H9 (cell line): ENCODE measurements around the gene PRPF6. TPM values are rescaled to one million over a fixed set of nuclear protein-coding genes. Genes with fewer than 3 reads are reported as not detected.

Experiments
- DNase-seq: peaks from one replicate; pipeline ENCODE4 v3.0.0-alpha.2; 2017
- H2AFZ ChIP-seq: one replicate; pipeline ENCODE4 v1.6.1; 2013; ENCODE audit warnings: mild to moderate bottlenecking, low read length, control low read depth, moderate library complexity
- H2AK5ac ChIP-seq: 2 replicates; pipeline ENCODE4 v1.6.1; 2013; ENCODE audit warnings: low read length, control low read depth, mixed read lengths; ENCODE audit not compliant: insufficient read length
- H2BK120ac ChIP-seq: one replicate; pipeline ENCODE4 v1.6.1; 2013; ENCODE audit warnings: low read depth, mild to moderate bottlenecking, low read length, control low read depth, inconsistent platforms; ENCODE audit not compliant: poor library complexity, severe bottlenecking
- H2BK12ac ChIP-seq: 2 replicates; pipeline ENCODE4 v1.6.1; 2013; ENCODE audit warnings: low read length, control low read depth, mixed read lengths, low read depth; ENCODE audit not compliant: insufficient read length
- H2BK15ac ChIP-seq: 2 replicates; pipeline ENCODE4 v1.6.1; 2013; ENCODE audit warnings: low read depth, low read length, control low read depth
- H2BK20ac ChIP-seq: one replicate; pipeline ENCODE4 v1.6.1; 2013; ENCODE audit warnings: low read depth, mild to moderate bottlenecking, low read length, control low read depth, inconsistent platforms; ENCODE audit not compliant: poor library complexity, severe bottlenecking
- H2BK5ac ChIP-seq: 2 replicates; pipeline ENCODE4 v1.6.1; 2013; ENCODE audit warnings: low read length, control low read depth, mixed read lengths; ENCODE audit not compliant: insufficient read length
- H3K14ac ChIP-seq: 2 replicates; pipeline ENCODE4 v1.6.1; 2013; ENCODE audit warnings: low read length, control low read depth; ENCODE audit not compliant: insufficient read depth
- H3K18ac ChIP-seq: 2 replicates; pipeline ENCODE4 v1.6.1; 2013; ENCODE audit warnings: low read depth, mild to moderate bottlenecking, mixed read lengths, low read length, control low read depth; ENCODE audit not compliant: insufficient read length
- H3K23ac ChIP-seq: 2 replicates; pipeline ENCODE4 v1.6.1; 2013; ENCODE audit warnings: low read length, control low read depth, mixed read lengths, low read depth; ENCODE audit not compliant: insufficient read length
- H3K23me2 ChIP-seq: 2 replicates; pipeline ENCODE4 v1.6.1; 2013; ENCODE audit warnings: low read depth, mild to moderate bottlenecking, mixed read lengths, low read length, control low read depth; ENCODE audit not compliant: insufficient read length, poor library complexity, severe bottlenecking
- H3K27ac ChIP-seq: 2 replicates; pipeline ENCODE4 v1.5.1; 2013; ENCODE audit warnings: low read length, control low read depth, mixed read lengths, low read depth; ENCODE audit not compliant: insufficient read length
- H3K27me3 ChIP-seq: 2 replicates; pipeline ENCODE4 v1.6.1; 2013; ENCODE audit warnings: low read length, control low read depth, inconsistent platforms; ENCODE audit not compliant: insufficient read depth
- H3K4ac ChIP-seq: 2 replicates; pipeline ENCODE4 v1.6.1; 2013; ENCODE audit warnings: low read depth, mild to moderate bottlenecking, control low read depth, inconsistent platforms, low read length, moderate library complexity
- H3K4me1 ChIP-seq: 2 replicates; pipeline ENCODE4 v1.6.1; 2013; ENCODE audit warnings: low read length, control low read depth, inconsistent platforms; ENCODE audit not compliant: insufficient read depth
- H3K4me2 ChIP-seq: 2 replicates; pipeline ENCODE4 v1.6.1; 2013; ENCODE audit warnings: low read length, control low read depth, mixed read lengths; ENCODE audit not compliant: insufficient read length, insufficient read depth
- H3K56ac ChIP-seq: 2 replicates; pipeline ENCODE4 v1.6.1; 2013; ENCODE audit warnings: low read depth, mild to moderate bottlenecking, mixed read lengths, low read length, control low read depth; ENCODE audit not compliant: insufficient read length
- H3K79me1 ChIP-seq: 2 replicates; pipeline ENCODE4 v1.6.1; 2013; ENCODE audit warnings: low read depth, mild to moderate bottlenecking, moderate library complexity, low read length, control low read depth, inconsistent platforms; ENCODE audit not compliant: insufficient read depth, poor library complexity, severe bottlenecking
- H3K79me2 ChIP-seq: 2 replicates; pipeline ENCODE4 v1.6.1; 2013; ENCODE audit warnings: low read length, control low read depth, inconsistent platforms; ENCODE audit not compliant: insufficient read depth
- H3K9ac ChIP-seq: 2 replicates; pipeline ENCODE4 v1.6.1; 2013; ENCODE audit warnings: low read length, control low read depth, mixed read lengths; ENCODE audit not compliant: insufficient read length; ENCODE audit errors: extremely low read depth
- H3K9me3 ChIP-seq: one replicate; pipeline ENCODE4 v1.6.1; 2013; ENCODE audit warnings: low read depth, low read length, inconsistent platforms; ENCODE audit not compliant: control insufficient read depth
- H3T11ph ChIP-seq: one replicate; pipeline ENCODE4 v1.6.1; 2013; ENCODE audit warnings: mild to moderate bottlenecking, low read length, control low read depth, inconsistent platforms
- H4K20me1 ChIP-seq: one replicate; pipeline ENCODE4 v1.6.1; 2013; ENCODE audit not compliant: control insufficient read depth, insufficient read length, insufficient read depth
- H4K5ac ChIP-seq: 2 replicates; pipeline ENCODE4 v1.6.1; 2013; ENCODE audit warnings: low read depth, mild to moderate bottlenecking, mixed read lengths, low read length, control low read depth; ENCODE audit not compliant: insufficient read length
- H4K8ac ChIP-seq: replicated peaks from 2 replicates; pipeline ENCODE4 v1.6.1; 2013; ENCODE audit warnings: low read length, control low read depth, mixed read lengths, low read depth; ENCODE audit not compliant: insufficient read length
- H4K91ac ChIP-seq: 2 replicates; pipeline ENCODE4 v1.6.1; 2013; ENCODE audit warnings: low read depth, mild to moderate bottlenecking, moderate library complexity, mixed read lengths, low read length, control low read depth; ENCODE audit not compliant: insufficient read length
- H3K27ac Mint-ChIP-seq, 3 experiments: 2 replicates in 2 of 3; 3 replicates in 1 of 3; pipeline ENCODE4 v1.8.0; 2020 to 2021; ENCODE audit warnings: mixed read lengths in 3 of 3, mild to moderate bottlenecking in 1 of 3, moderate library complexity in 1 of 3
- H3K27me3 Mint-ChIP-seq: 2 replicates; pipeline ENCODE4 v1.8.0; 2021; ENCODE audit warnings: low read depth, mild to moderate bottlenecking, moderate library complexity, mixed read lengths
- H3K36me3 Mint-ChIP-seq, 3 experiments: 2 replicates in 2 of 3; 3 replicates in 1 of 3; pipeline ENCODE4 v1.8.0; 2020 to 2021; ENCODE audit warnings: low read depth in 3 of 3, mixed read lengths in 3 of 3; ENCODE audit not compliant: insufficient read depth in 1 of 3
- H3K4me1 Mint-ChIP-seq, 2 experiments: 2 replicates each; pipeline ENCODE4 v1.8.0; 2020; ENCODE audit warnings: mixed read lengths in 2 of 2
- H3K4me3 Mint-ChIP-seq, 2 experiments: 2 replicates in 1 of 2; 3 replicates in 1 of 2; pipeline ENCODE4 v1.8.0; 2020 to 2021; ENCODE audit warnings: mild to moderate bottlenecking in 2 of 2, mixed read lengths in 2 of 2, moderate library complexity in 1 of 2
- H3K9me3 Mint-ChIP-seq, 2 experiments: 2 replicates in 1 of 2; 3 replicates in 1 of 2; pipeline ENCODE4 v1.8.0; 2020; ENCODE audit warnings: mild to moderate bottlenecking in 2 of 2, mixed read lengths in 2 of 2, moderate library complexity in 1 of 2
- WGBS: extraction: QIAGEN DNeasy Blood & Tissue Kit; methylation state at CpG from one replicate; pipeline ENCODE4 v1.1.7; 2013; ENCODE audit warnings: missing lambda C conversion rate, low lambda C conversion rate, mixed read lengths; ENCODE audit not compliant: insufficient read length; ENCODE audit errors: extremely low coverage; 5-methylcytosine and 5-hydroxymethylcytosine counted together
- total RNA-seq: library from RNA; stranded (reverse); gene quantifications from 2 replicates; pipeline ENCODE4 v1.2.1, GENCODE V29; 2021
- TF ChIP-seq, protein P1 (sequence below): fragments of 200-600 bp; sonication (generic); conservative IDR thresholded peaks from 3 replicates; pipeline ENCODE4 v1.8.0; 2021; ENCODE audit warnings: antibody characterized with exemption, mild to moderate bottlenecking

Gene PRPF6
- total RNA-seq, 1 experiment from 2014 or later = 87.9 TPM

DNA sequence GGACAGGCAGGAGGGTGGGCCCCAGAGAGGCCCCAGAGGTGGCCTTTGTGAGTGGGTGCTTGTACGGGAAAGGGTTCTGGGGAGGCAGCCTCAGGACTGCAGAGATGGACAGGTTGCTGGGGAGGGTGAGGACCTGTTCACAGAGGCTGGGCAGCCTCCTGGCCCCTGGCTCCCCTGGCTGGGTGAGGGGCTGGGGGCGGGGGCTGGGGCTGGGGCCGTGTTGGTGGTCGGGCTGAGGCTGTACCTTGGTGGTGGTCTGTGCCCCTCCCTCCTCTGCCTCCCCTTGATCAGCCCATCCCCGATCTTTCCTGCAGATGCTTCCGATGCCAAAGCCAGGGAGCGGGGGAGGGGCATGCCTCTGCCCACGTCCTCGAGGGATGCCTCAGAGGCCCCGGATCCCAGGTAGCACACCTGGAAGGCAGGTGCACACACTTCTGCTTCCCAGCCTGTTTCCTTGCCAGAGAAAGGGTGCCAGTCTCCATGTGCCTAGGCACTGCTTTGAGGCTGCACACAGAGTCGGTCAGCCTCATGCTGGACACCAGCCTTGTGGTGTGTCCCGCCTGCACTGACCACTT is 86.9 kb downstream of the PRPF6 start:
- Mint-ChIP-seq H3K4me1 (peaks cover 21 to 35% of the 10 kb centered on the region in 2 experiments), H3K9me3 (no peaks in the 10 kb centered on the region), H3K27ac (peak overlapping the region in 2 of 3 experiments; percentile 22 to 40; a peak in 1 of 7 replicates), H3K27me3 (peaks cover 1% of the 10 kb centered on the region), H3K4me3 (no peak overlapping the region), H3K36me3 (peaks cover 0 to 3% (median 0%) of the 10 kb centered on the region in 3 experiments; a peak in 3 of 7 replicates)
- no peak overlapping the region for H3K4me2 ChIP-seq
- no peak overlapping the region for H2BK15ac ChIP-seq
- H3K27ac ChIP-seq = no peak overlapping the region
- H2BK12ac ChIP-seq = no peak overlapping the region
- no peak overlapping the region for H3K18ac ChIP-seq
- H3K79me1 ChIP-seq = no peaks in the 10 kb centered on the region
- no peak overlapping the region for H3K4ac ChIP-seq
- H4K8ac ChIP-seq = no peak overlapping the region
- no peaks in the 10 kb centered on the region for H3K79me2 ChIP-seq
- WGBS = no CpG with 5 or more reads among the region's 12 CpGs
- H3K56ac ChIP-seq = no peak overlapping the region
- TF ChIP-seq, protein P1, sequence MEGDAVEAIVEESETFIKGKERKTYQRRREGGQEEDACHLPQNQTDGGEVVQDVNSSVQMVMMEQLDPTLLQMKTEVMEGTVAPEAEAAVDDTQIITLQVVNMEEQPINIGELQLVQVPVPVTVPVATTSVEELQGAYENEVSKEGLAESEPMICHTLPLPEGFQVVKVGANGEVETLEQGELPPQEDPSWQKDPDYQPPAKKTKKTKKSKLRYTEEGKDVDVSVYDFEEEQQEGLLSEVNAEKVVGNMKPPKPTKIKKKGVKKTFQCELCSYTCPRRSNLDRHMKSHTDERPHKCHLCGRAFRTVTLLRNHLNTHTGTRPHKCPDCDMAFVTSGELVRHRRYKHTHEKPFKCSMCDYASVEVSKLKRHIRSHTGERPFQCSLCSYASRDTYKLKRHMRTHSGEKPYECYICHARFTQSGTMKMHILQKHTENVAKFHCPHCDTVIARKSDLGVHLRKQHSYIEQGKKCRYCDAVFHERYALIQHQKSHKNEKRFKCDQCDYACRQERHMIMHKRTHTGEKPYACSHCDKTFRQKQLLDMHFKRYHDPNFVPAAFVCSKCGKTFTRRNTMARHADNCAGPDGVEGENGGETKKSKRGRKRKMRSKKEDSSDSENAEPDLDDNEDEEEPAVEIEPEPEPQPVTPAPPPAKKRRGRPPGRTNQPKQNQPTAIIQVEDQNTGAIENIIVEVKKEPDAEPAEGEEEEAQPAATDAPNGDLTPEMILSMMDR = no peak
- H3K9ac ChIP-seq = no peak overlapping the region
- no peak overlapping the region for H2BK20ac ChIP-seq
- no peaks in the 10 kb centered on the region for H4K20me1 ChIP-seq
- H3K27me3 ChIP-seq = no peaks in the 10 kb centered on the region
- H4K5ac ChIP-seq = no peak overlapping the region
- no peak overlapping the region for H3K14ac ChIP-seq
- no peak overlapping the region for H2AK5ac ChIP-seq
- H3T11ph ChIP-seq = no peak overlapping the region
- no peak overlapping the region for H4K91ac ChIP-seq
- no peak overlapping the region for H2BK5ac ChIP-seq
- peaks cover 1% of the 10 kb centered on the region; the same call in 1 of the 2 replicates for H3K4me1 ChIP-seq
- H3K9me3 ChIP-seq = no peaks in the 10 kb centered on the region
- no peak overlapping the region for H2AFZ ChIP-seq
- H3K23ac ChIP-seq = no peak overlapping the region
- no peak overlapping the region for H2BK120ac ChIP-seq
- DNase-seq = no peak
- H3K23me2 ChIP-seq = peaks cover 6% of the 10 kb centered on the region
